Measurements from ENCODE around the gene ANXA6. TPM values are rescaled to one million over a fixed set of nuclear protein-coding genes. Genes with fewer than 3 reads are reported as not detected.
A peak's percentile ranks its signal among the peaks of the same experiment; 100 is the strongest.

The ANXA6 gene
- polyA plus RNA-seq, 4 donors = 7.2 to 74.9 (median 46.7) TPM

DNA sequence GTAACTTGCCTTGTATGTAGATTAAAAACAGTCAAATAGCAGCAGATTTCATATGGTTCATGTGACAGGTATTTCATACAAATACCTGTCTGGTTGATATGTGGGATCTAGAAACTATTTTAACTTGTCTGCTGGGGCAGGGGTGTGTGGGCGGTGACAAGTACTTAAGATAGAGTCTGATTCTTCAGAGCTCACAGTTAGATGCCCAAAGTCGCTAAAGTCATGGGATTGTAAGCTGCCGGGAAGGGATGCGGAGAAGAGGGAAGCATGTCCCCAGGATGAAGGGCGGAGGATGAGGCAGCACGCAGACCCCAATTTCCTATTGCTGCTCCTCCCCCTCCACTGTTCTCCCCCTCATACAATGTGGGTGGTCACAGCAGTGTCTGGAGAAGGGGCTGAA lies 13.3 kb downstream of the ANXA6 start:
- FAIRE-seq = no peak
- Histone ChIP-seq H3K4me3 (ENCODE audit: low read depth in 1 of 3, low read length in 3 of 3) (no peak overlapping the region), H3K9me3 (ENCODE audit: control insufficient read depth in 2 of 2, insufficient read depth in 1 of 2, low read depth in 1 of 2, low read length in 1 of 2) (no peaks in the 10 kb centered on the region), H3K27ac (ENCODE audit: low read depth in 1 of 3, low read length in 2 of 3) (no peak overlapping the region), H3K4me1 (ENCODE audit: control insufficient read depth in 3 of 3, insufficient read depth in 2 of 3, low read depth in 1 of 3, low read length in 2 of 3) (peaks cover 0 to 4% (median 0%) of the 10 kb centered on the region in 3 donors), H3K27me3 (ENCODE audit: control insufficient read depth in 3 of 3, insufficient read depth in 3 of 3, low read length in 3 of 3) (no peaks in the 10 kb centered on the region), H3K36me3 (ENCODE audit: control insufficient read depth in 3 of 3, insufficient read depth in 2 of 3, low read depth in 1 of 3, low read length in 3 of 3) (peaks cover 0 to 52% (median 0%) of the 10 kb centered on the region in 3 donors)
- 73 to 89% (median 87%) methylated on average over 6 of the region's 6 CpGs for WGBS, 3 donors
- DNase-seq = no peak

DNA sequence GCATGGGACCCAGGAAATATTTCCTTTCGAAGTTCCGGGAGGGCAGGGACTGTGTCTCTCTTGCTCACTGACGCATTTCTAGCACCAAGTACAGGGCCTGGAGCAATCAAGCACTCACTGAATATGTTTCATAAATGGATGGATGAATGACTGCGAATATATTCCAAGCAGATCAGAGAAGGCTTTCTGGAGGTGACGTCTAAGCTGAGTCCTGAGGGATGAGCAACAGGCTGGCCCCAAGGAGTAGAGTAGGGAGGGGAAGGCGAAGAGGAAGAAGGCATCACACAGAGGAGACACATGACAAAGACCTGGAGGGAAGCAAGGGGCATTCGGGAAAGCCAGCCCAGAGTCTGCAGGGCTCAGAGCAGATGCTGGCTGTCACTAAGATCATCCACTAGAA lies 13.9 kb downstream of the ANXA6 start:
- Histone ChIP-seq H3K36me3 (ENCODE audit: control insufficient read depth in 3 of 3, insufficient read depth in 2 of 3, low read depth in 1 of 3, low read length in 3 of 3) (peaks cover 0 to 57% (median 0%) of the 10 kb centered on the region in 3 donors), H3K4me1 (ENCODE audit: control insufficient read depth in 3 of 3, insufficient read depth in 2 of 3, low read depth in 1 of 3, low read length in 2 of 3) (peaks cover 0 to 4% (median 0%) of the 10 kb centered on the region in 3 donors), H3K9me3 (ENCODE audit: control insufficient read depth in 2 of 2, insufficient read depth in 1 of 2, low read depth in 1 of 2, low read length in 1 of 2) (no peaks in the 10 kb centered on the region), H3K27me3 (ENCODE audit: control insufficient read depth in 3 of 3, insufficient read depth in 3 of 3, low read length in 3 of 3) (no peaks in the 10 kb centered on the region), H3K4me3 (ENCODE audit: low read depth in 1 of 3, low read length in 3 of 3) (no peak overlapping the region), H3K27ac (ENCODE audit: low read depth in 1 of 3, low read length in 2 of 3) (no peak overlapping the region)
- 73 to 91% (median 88%) methylated on average over 7 of the region's 7 CpGs for WGBS, 3 donors
- FAIRE-seq (no peak), DNase-seq (no peak)

DNA sequence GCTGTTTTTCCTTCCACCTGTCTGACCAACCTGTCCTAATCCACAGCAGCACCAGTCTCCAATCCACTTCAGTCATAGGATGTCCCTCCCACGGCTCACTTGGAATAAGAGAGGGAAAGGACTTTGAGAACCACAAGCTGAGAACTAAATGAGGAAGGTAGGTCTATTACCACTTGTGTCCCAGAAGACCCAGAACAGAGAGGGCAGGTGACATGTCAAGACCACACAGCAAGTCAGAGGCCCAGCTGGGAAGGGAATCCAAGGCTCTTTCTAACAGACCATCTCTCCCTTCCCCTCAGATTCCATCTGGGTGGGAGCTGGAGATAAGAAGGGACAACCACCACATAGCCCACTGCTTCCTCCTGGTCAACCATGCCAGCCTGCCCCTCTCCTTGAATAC lies 14.6 kb downstream of the ANXA6 start:
- WGBS, 3 donors = 79 to 88% (median 83%) methylated on average over 1 of the region's 1 CpG
- Histone ChIP-seq H3K27ac (ENCODE audit: low read depth in 1 of 3, low read length in 2 of 3) (peak overlapping the region in 1 of 3 donors; percentile 22), H3K27me3 (ENCODE audit: control insufficient read depth in 3 of 3, insufficient read depth in 3 of 3, low read length in 3 of 3) (no peaks in the 10 kb centered on the region), H3K36me3 (ENCODE audit: control insufficient read depth in 3 of 3, insufficient read depth in 2 of 3, low read depth in 1 of 3, low read length in 3 of 3) (peaks cover 0 to 58% (median 0%) of the 10 kb centered on the region in 3 donors), H3K4me3 (ENCODE audit: low read depth in 1 of 3, low read length in 3 of 3) (no peak overlapping the region), H3K9me3 (ENCODE audit: control insufficient read depth in 2 of 2, insufficient read depth in 1 of 2, low read depth in 1 of 2, low read length in 1 of 2) (no peaks in the 10 kb centered on the region), H3K4me1 (ENCODE audit: control insufficient read depth in 3 of 3, insufficient read depth in 2 of 3, low read depth in 1 of 3, low read length in 2 of 3) (peaks cover 0 to 4% (median 0%) of the 10 kb centered on the region in 3 donors)
- FAIRE-seq = no peak
- no peak for DNase-seq

DNA sequence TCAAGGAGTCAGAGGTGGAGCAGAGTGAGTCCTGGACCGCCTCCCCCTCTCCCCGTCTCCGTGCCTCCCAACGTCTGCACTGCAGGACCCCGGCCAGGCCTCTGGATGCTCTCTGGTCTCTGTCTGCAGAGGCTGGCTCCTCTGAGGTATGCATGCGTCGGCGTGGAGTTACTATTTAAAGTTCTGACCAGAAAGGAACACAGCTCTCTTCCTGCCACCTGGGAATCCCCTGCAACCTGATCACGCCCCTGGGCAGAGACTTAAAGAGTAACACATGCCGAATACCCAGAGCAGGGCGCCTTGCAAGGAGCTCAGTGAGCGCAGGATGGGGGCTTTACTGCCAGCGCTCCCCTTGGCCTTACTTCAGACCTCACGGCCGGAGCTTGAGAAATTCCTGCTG lies 16.0 kb downstream of the ANXA6 start:
- H3K9me3 ChIP-seq (ENCODE audit: control insufficient read depth in 2 of 2, insufficient read depth in 1 of 2, low read depth in 1 of 2, low read length in 1 of 2) = no peaks in the 10 kb centered on the region
- no peaks in the 10 kb centered on the region for H3K27me3 ChIP-seq (ENCODE audit: control insufficient read depth in 3 of 3, insufficient read depth in 3 of 3, low read length in 3 of 3)
- H3K36me3 ChIP-seq (ENCODE audit: control insufficient read depth in 3 of 3, insufficient read depth in 2 of 3, low read depth in 1 of 3, low read length in 3 of 3) = peaks cover 0 to 62% (median 0%) of the 10 kb centered on the region in 3 donors
- DNase-seq (no peak), FAIRE-seq (no peak)
- WGBS, 3 donors = 53 to 77% (median 57%) methylated on average over 15 of the region's 15 CpGs
- peak overlapping the region in 1 of 3 donors; percentile 6 for H3K27ac ChIP-seq (ENCODE audit: low read depth in 1 of 3, low read length in 2 of 3)
- peaks cover 0 to 4% (median 0%) of the 10 kb centered on the region in 3 donors for H3K4me1 ChIP-seq (ENCODE audit: control insufficient read depth in 3 of 3, insufficient read depth in 2 of 3, low read depth in 1 of 3, low read length in 2 of 3)
- H3K4me3 ChIP-seq (ENCODE audit: low read depth in 1 of 3, low read length in 3 of 3) = no peak overlapping the region

DNA sequence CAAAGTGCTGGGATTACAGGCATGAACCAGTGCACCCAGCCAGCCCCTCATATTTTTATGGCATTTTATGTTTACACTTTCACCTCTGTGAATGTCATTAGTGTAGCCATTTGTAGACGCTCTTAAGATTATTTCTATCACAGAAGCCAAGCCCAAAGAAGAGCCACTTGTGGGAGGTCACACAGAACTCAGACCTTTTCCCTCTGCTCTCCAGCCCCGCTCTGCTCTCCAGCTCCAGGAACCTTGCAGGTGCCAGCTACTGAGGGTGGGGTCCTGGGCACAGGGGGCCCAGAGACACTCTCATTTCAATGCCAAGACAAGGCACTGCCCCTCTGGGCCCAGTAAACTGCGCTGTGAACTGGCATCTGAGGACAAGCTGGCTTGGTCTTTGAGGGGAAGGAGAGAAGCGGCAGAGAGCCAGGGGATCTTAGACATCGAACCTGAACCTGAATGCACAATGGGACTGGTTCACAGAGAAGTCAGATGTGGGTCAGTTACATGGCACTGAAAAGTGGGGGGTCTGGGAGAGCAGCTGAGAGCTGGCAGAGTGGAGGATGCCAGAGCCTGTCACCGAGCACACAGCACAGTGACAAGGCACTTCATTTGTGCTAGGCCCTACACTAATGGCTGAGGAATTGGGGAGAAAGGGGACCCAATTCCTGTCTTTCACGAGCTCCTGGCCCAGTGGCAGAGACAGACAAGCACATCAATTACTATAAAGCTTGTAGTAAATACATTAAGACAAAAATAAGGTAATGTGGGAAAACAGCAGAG lies 16.7 kb downstream of the ANXA6 start:
- 73 to 78% (median 74%) methylated on average over 7 of the region's 7 CpGs for WGBS, 3 donors
- Histone ChIP-seq H3K4me3 (ENCODE audit: low read depth in 1 of 3, low read length in 3 of 3) (no peak overlapping the region), H3K27ac (ENCODE audit: low read depth in 1 of 3, low read length in 2 of 3) (peak overlapping the region in 1 of 3 donors; percentile 11), H3K9me3 (ENCODE audit: control insufficient read depth in 2 of 2, insufficient read depth in 1 of 2, low read depth in 1 of 2, low read length in 1 of 2) (no peaks in the 10 kb centered on the region), H3K4me1 (ENCODE audit: control insufficient read depth in 3 of 3, insufficient read depth in 2 of 3, low read depth in 1 of 3, low read length in 2 of 3) (peaks cover 0 to 4% (median 0%) of the 10 kb centered on the region in 3 donors), H3K36me3 (ENCODE audit: control insufficient read depth in 3 of 3, insufficient read depth in 2 of 3, low read depth in 1 of 3, low read length in 3 of 3) (peaks cover 0 to 64% (median 0%) of the 10 kb centered on the region in 3 donors), H3K27me3 (ENCODE audit: control insufficient read depth in 3 of 3, insufficient read depth in 3 of 3, low read length in 3 of 3) (no peaks in the 10 kb centered on the region)
- DNase-seq = no peak
- no peak for FAIRE-seq

DNA sequence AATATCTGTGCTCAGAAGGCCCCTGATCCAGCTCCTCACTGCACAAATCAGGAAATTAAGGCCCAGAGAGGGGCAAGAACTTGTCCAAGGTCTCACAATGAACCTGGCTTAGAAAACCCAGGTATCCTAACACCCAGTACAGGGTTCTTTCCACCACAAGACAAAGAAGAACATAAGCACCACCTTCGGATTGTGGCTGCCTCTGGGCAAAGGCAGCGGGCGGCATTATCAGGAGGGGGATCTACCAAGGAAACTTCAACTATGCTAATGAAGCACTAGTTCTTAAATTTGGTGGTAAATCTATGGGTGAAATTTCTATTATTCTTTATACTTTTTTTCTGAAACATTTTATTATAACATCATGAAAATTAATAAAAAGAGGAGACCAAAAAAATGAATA lies 17.9 kb downstream of the ANXA6 start:
- 77 to 93% (median 85%) methylated on average over 3 of the region's 3 CpGs for whole genome bisulfite sequencing, 3 donors
- Histone ChIP-seq H3K4me1 (ENCODE audit: control insufficient read depth in 3 of 3, insufficient read depth in 2 of 3, low read depth in 1 of 3, low read length in 2 of 3) (peaks cover 0 to 4% (median 0%) of the 10 kb centered on the region in 3 donors), H3K27me3 (ENCODE audit: control insufficient read depth in 3 of 3, insufficient read depth in 3 of 3, low read length in 3 of 3) (no peaks in the 10 kb centered on the region), H3K27ac (ENCODE audit: low read depth in 1 of 3, low read length in 2 of 3) (peak overlapping the region in 1 of 3 donors; percentile 2), H3K9me3 (ENCODE audit: control insufficient read depth in 2 of 2, insufficient read depth in 1 of 2, low read depth in 1 of 2, low read length in 1 of 2) (no peaks in the 10 kb centered on the region), H3K4me3 (ENCODE audit: low read depth in 1 of 3, low read length in 3 of 3) (no peak overlapping the region), H3K36me3 (ENCODE audit: control insufficient read depth in 3 of 3, insufficient read depth in 2 of 3, low read depth in 1 of 3, low read length in 3 of 3) (peaks cover 0 to 60% (median 0%) of the 10 kb centered on the region in 3 donors)
- no peak for FAIRE-seq
- no peak for DNase-seq

DNA sequence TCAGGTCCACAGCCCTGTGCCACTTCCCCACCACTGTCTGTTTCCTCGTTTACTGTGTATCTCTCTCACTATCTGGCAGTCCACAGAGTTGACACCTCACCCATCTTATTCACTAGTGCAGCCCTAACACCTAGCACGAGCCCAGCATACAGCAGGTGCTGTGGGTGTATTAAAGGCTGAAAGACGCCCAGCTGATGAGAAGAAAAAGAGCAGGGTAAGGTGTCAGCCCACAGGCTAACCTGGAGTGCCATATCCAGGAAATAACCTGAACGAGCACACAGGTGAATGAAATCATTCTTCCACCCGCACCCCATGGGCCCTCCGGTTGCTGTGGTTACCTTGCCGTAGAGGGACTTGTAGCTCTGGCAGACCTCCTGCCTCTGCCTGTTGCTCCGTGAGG lies 18.6 kb downstream of the ANXA6 start:
- H3K9me3 ChIP-seq (ENCODE audit: control insufficient read depth in 2 of 2, insufficient read depth in 1 of 2, low read depth in 1 of 2, low read length in 1 of 2) = no peaks in the 10 kb centered on the region
- H3K4me3 ChIP-seq (ENCODE audit: low read depth in 1 of 3, low read length in 3 of 3) = no peak overlapping the region
- 80 to 86% (median 80%) methylated on average over 8 of the region's 8 CpGs for WGBS, 3 donors
- H3K36me3 ChIP-seq (ENCODE audit: control insufficient read depth in 3 of 3, insufficient read depth in 2 of 3, low read depth in 1 of 3, low read length in 3 of 3) = peaks cover 0 to 61% (median 0%) of the 10 kb centered on the region in 3 donors
- H3K27ac ChIP-seq (ENCODE audit: low read depth in 1 of 3, low read length in 2 of 3) = peak overlapping the region in 1 of 3 donors; percentile 9
- no peaks in the 10 kb centered on the region for H3K27me3 ChIP-seq (ENCODE audit: control insufficient read depth in 3 of 3, insufficient read depth in 3 of 3, low read length in 3 of 3)
- DNase-seq (peak in 1 of 2 donors; percentile 49), FAIRE-seq (no peak)
- peaks cover 0 to 4% (median 0%) of the 10 kb centered on the region in 3 donors for H3K4me1 ChIP-seq (ENCODE audit: control insufficient read depth in 3 of 3, insufficient read depth in 2 of 3, low read depth in 1 of 3, low read length in 2 of 3)

DNA sequence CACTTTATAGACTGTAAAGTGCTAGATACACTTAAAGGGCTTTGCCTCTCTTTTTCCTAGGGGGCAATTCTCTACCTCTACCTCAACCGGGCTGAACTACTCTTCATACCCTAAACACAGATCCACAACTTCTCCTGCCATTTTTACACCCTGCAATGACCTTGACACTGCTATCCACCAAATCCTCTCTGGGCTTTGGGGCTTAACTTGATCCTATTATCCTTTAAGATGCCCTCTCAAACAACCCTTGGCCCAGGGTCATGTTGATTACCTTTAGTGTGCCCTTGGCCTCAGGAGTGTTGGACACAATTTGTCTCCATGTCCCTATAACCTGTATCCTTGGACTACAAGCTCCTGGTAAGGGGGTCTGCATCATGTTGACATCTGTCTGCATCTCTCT lies 19.5 kb downstream of the ANXA6 start:
- WGBS, 3 donors = 78 to 86% (median 78%) methylated on average over 1 of the region's 1 CpG
- no peak overlapping the region for H3K27ac ChIP-seq (ENCODE audit: low read depth in 1 of 3, low read length in 2 of 3)

More for the DNA sequence above, 19.5 kb downstream of the ANXA6 start:
- Histone ChIP-seq H3K36me3 (ENCODE audit: control insufficient read depth in 3 of 3, insufficient read depth in 2 of 3, low read depth in 1 of 3, low read length in 3 of 3) (peaks cover 0 to 55% (median 0%) of the 10 kb centered on the region in 3 donors), H3K9me3 (ENCODE audit: control insufficient read depth in 2 of 2, insufficient read depth in 1 of 2, low read depth in 1 of 2, low read length in 1 of 2) (no peaks in the 10 kb centered on the region), H3K4me3 (ENCODE audit: low read depth in 1 of 3, low read length in 3 of 3) (no peak overlapping the region), H3K27me3 (ENCODE audit: control insufficient read depth in 3 of 3, insufficient read depth in 3 of 3, low read length in 3 of 3) (no peaks in the 10 kb centered on the region), H3K4me1 (ENCODE audit: control insufficient read depth in 3 of 3, insufficient read depth in 2 of 3, low read depth in 1 of 3, low read length in 2 of 3) (peaks cover 0 to 4% (median 0%) of the 10 kb centered on the region in 3 donors)
- DNase-seq (no peak), FAIRE-seq (no peak)
